Colonic mucosa (tissue), 4 donors: ENCODE measurements around the gene PDE8B. TPM values are rescaled to one million over a fixed set of nuclear protein-coding genes. Genes with fewer than 3 reads are reported as not detected.

Experiments used
- DNase-seq: peaks from one replicate; pipeline ENCODE4 v3.0.0-alpha.2; 2020
- H3K27ac ChIP-seq: fragments of 200-600 bp; one replicate; pipeline ENCODE4 v1.8.0; 2021
- H3K27me3 ChIP-seq: fragments of 200-600 bp; one replicate; pipeline ENCODE4 v1.8.0; 2021
- H3K36me3 ChIP-seq: fragments of 200-600 bp; one replicate; pipeline ENCODE4 v1.8.0; 2021
- H3K4me1 ChIP-seq: fragments of 200-600 bp; one replicate; pipeline ENCODE4 v1.8.0; 2021; ENCODE audit warnings: mild to moderate bottlenecking
- H3K4me3 ChIP-seq: fragments of 200-600 bp; one replicate; pipeline ENCODE4 v1.8.0; 2021
- H3K9ac ChIP-seq, 2 donors: one replicate each; pipeline ENCODE4 v1.7.0; 2013; ENCODE audit warnings: control low read depth in 2 of 2, low read depth in 2 of 2, low read length in 2 of 2
- H3K9me3 ChIP-seq: fragments of 200-600 bp; one replicate; pipeline ENCODE4 v1.8.0; 2021
- CTCF ChIP-seq: fragments of 200-600 bp; IDR thresholded peaks from one replicate; pipeline ENCODE4 v1.8.0; 2022; ENCODE audit warnings: antibody characterized with exemption, mild to moderate bottlenecking
- intact Hi-C: fragments of 100-400 bp; cut with DNase I; formaldehyde crosslinking; loops from one replicate; pipeline ENCODE4 v1.14.1; 2022
- total RNA-seq, 2 donors: library from RNA; stranded (reverse); fragmentation: NEBNext Ultra II Directional in 1 of 2; extraction: Animal tissue kit (Norgen Biotek cat#: 25700) in 1 of 2; gene quantifications; one replicate each; pipeline ENCODE4 v1.2.1, GENCODE V29; 2021
- donor health status: healthy.
- donor health status: DM: no; HTN: no; CAD: no.
- donor health status: DM: no; HTN: no; CAD: no.

The PDE8B gene
- total RNA-seq, result 1 to 10 TPM in 1 of 2 donors, under 1 TPM in 1; 0.86 to 1.8 TPM

GRCh38 chr5:77210091-77210963, at the start of gene PDE8B:
Gene PDE8B (plus strand): TSS chr5:77210680. CDS start chr5:77210926, 246 bp downstream.
- no peak for DNase-seq
- Histone ChIP-seq H3K27me3 (peaks cover 24% of the 10 kb centered on the region), H3K9ac (no peak within 1 kb of the TSS), H3K4me3 (peak within 1 kb of the TSS; percentile 33), H3K9me3 (no peaks in the 10 kb centered on the region), H3K27ac (no peak within 1 kb of the TSS), H3K4me1 (no peaks in the 10 kb centered on the region), H3K36me3 (no peaks in the 10 kb centered on the region)
- intact Hi-C loops, result no loop called here
- TF ChIP-seq CTCF, result no peak

GRCh38 chr5:77163453-77163852, 47.0 kb upstream of the PDE8B start:
- no peaks in the 10 kb centered on the region for H3K4me1 ChIP-seq
- no peak overlapping the region for H3K9ac ChIP-seq
- no peaks in the 10 kb centered on the region for H3K27me3 ChIP-seq
- intact Hi-C loops, result no loop called here
- no peak for DNase-seq
- H3K9me3 ChIP-seq, result no peaks in the 10 kb centered on the region
- no peak overlapping the region for H3K4me3 ChIP-seq
- no peaks in the 10 kb centered on the region for H3K36me3 ChIP-seq
- TF ChIP-seq CTCF, result no peak
- no peak overlapping the region for H3K27ac ChIP-seq

GRCh38 chr5:77167063-77167462, 43.4 kb upstream of the PDE8B start:
- intact Hi-C loops, result no loop called here
- Histone ChIP-seq H3K27me3 (no peaks in the 10 kb centered on the region), H3K27ac (no peak overlapping the region), H3K9me3 (no peaks in the 10 kb centered on the region), H3K4me3 (no peak overlapping the region), H3K36me3 (no peaks in the 10 kb centered on the region), H3K9ac (no peak overlapping the region), H3K4me1 (no peaks in the 10 kb centered on the region)
- no peak for TF ChIP-seq CTCF
- DNase-seq, result no peak

- no peak overlapping the region for H3K27ac ChIP-seq
- H3K9ac ChIP-seq, result no peak overlapping the region
Observed at GRCh38 chr5:77167695-77168121, 42.8 kb upstream of the PDE8B start.

More at GRCh38 chr5:77167695-77168121, 42.8 kb upstream of the PDE8B start:
- no peaks in the 10 kb centered on the region for H3K9me3 ChIP-seq
- H3K27me3 ChIP-seq, result no peaks in the 10 kb centered on the region
- DNase-seq, result no peak
- intact Hi-C loops, result no loop called here
- H3K4me1 ChIP-seq, result no peaks in the 10 kb centered on the region
- no peak overlapping the region for H3K4me3 ChIP-seq
- no peak for TF ChIP-seq CTCF
- no peaks in the 10 kb centered on the region for H3K36me3 ChIP-seq
